ENCODE measurements around the gene RECK.

The RECK gene

DNA sequence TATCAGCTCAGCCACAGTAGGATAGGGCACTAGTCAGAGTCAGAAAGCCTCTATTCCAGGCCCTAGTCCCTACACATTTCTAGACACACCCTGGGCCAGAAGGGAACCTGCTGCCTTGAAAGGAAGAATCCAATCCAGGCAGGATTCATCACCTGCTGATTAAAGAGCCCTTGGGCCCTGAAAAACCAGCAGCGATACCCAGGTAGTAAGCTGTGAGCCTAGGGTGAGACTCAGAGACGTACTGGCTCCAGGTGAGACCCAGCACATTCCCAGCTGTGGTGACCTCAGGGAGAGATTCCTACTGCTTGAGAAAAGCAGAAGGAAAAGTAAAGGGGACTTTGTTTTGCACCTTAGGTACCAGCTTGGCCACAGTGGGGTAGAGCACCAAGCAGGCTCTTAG, 137.1 kb downstream of the RECK start:
- DNase-seq (ENCODE audit: extremely low spot score), result no peak
- POLR2A ChIA-PET, result no interaction called here
- CTCF ChIA-PET, result interaction anchor here (1.2 to 3.3 kb wide), 4 partner anchors 10 to 72 kb away, joined by 3 to 15 read pairs (median 8); partner anchors contain the start of gene CLTA
- TF ChIP-seq CTCF (IDR thresholded peaks at IDR 0.05; ENCODE audit: control extremely low read depth, extremely low read depth, low read depth, missing control alignments), result no peak

Measured in GM10248 (cell line).